ENCODE measurements around the gene ACSL1. TPM values are rescaled to one million over a fixed set of nuclear protein-coding genes. Genes with fewer than 3 reads are reported as not detected.

The ACSL1 gene
- total RNA-seq, 1 donor from 2014 or later, result 5.1 TPM

DNA sequence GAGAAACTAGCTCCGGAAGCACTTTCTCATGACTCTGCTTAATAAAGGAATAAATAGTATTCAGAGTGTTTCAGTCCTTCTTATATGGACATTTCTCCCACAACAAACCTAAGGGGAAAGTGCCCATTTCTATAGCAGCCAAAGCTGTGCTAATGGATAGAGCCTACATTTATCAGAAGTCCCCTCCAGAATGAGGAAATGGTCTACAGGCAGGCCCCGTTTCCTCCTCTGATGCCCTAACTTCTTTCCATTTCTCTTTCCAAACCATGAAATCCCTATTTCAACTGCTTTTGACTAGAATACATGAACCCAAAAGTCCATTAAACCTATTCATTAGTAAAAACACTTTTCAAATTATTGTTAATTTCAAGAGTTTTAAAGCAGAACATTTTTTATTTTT, 4.5 kb downstream of the ACSL1 start:
- H3K27me3 ChIP-seq, result peaks cover 99% of the 10 kb centered on the region
- peaks cover 24% of the 10 kb centered on the region for H4K20me1 ChIP-seq (ENCODE audit: low read depth)
- H3K79me2 ChIP-seq (ENCODE audit: low read depth), result no peaks in the 10 kb centered on the region
- H3F3A ChIP-seq (ENCODE audit: low read depth), result peaks cover 9% of the 10 kb centered on the region
- Mint-ChIP-seq H3K4me3 (no peak overlapping the region), H3K9me3 (no peaks in the 10 kb centered on the region), H3K27me3 (ENCODE audit: insufficient read depth, low read depth) (peaks cover 13% of the 10 kb centered on the region), H3K4me1 (peaks cover 10% of the 10 kb centered on the region), H3K27ac (no peak overlapping the region), H3K36me3 (no peaks in the 10 kb centered on the region)
- no peak for TF ChIP-seq EZH2phosphoT487 (IDR thresholded peaks at IDR 0.05)
- TF ChIP-seq, protein P1, sequence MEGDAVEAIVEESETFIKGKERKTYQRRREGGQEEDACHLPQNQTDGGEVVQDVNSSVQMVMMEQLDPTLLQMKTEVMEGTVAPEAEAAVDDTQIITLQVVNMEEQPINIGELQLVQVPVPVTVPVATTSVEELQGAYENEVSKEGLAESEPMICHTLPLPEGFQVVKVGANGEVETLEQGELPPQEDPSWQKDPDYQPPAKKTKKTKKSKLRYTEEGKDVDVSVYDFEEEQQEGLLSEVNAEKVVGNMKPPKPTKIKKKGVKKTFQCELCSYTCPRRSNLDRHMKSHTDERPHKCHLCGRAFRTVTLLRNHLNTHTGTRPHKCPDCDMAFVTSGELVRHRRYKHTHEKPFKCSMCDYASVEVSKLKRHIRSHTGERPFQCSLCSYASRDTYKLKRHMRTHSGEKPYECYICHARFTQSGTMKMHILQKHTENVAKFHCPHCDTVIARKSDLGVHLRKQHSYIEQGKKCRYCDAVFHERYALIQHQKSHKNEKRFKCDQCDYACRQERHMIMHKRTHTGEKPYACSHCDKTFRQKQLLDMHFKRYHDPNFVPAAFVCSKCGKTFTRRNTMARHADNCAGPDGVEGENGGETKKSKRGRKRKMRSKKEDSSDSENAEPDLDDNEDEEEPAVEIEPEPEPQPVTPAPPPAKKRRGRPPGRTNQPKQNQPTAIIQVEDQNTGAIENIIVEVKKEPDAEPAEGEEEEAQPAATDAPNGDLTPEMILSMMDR (IDR thresholded peaks at IDR 0.05), result no peak
- no peak for DNase-seq (ENCODE audit: low spot score)
- peaks cover 3% of the 10 kb centered on the region for H3K4me1 ChIP-seq
- no peak overlapping the region for H3K9ac ChIP-seq
- H3K4me3 ChIP-seq, result no peak overlapping the region
- no peak overlapping the region for H3K4me2 ChIP-seq
- no peaks in the 10 kb centered on the region for H3K36me3 ChIP-seq
- no peak overlapping the region for H2AFZ ChIP-seq (replicated peaks)
- no peak overlapping the region for H3K27ac ChIP-seq
- H3K9me3 ChIP-seq (ENCODE audit: low read depth), result no peaks in the 10 kb centered on the region

DNA sequence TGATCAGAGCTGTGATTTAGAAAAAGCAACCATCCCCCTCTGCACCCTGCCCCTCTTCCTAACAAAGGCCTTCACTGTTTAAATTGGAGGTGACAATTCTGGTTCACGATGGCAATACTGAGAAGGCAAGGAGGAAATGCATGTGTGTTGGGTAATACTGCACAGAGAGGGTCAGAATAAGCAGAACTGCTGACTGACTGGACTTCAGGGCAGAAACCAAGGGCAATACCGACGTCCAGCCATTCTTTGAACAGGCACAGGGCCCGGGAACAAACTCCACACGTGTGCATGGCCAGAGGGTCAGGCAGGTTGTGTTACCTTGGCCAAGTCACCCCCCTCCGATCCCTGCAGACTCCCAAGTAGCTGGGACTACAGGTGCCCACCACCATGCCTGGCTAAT, 6.0 kb downstream of the ACSL1 start:
- Histone ChIP-seq H4K20me1 (ENCODE audit: low read depth) (peaks cover 33% of the 10 kb centered on the region), H3K27ac (no peak overlapping the region), H3K4me1 (no peaks in the 10 kb centered on the region)

DNA sequence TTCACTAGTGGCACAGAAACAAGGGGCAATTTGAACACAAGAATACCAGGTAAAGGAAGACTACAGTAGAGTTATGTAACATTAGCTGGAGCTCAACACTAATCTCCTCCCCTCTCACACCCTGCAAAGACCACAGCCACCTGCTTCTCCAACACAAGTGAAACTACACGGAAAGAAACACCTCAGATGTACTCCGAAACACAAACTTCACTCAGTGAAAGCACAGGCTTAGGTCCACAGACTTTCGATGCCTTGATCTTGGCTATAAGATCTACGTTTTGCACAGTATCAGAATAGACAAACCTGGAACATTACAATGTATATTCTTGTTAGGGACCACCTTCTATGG, 7.6 kb downstream of the ACSL1 start:
- H3K36me3 ChIP-seq, result no peaks in the 10 kb centered on the region
- H2AFZ ChIP-seq (replicated peaks), result no peak overlapping the region
- Mint-ChIP-seq H3K4me1 (peaks cover 7% of the 10 kb centered on the region), H3K27ac (no peak overlapping the region), H3K27me3 (ENCODE audit: insufficient read depth, low read depth) (peaks cover 2% of the 10 kb centered on the region), H3K9me3 (no peaks in the 10 kb centered on the region), H3K36me3 (no peaks in the 10 kb centered on the region), H3K4me3 (no peak overlapping the region)
- no peaks in the 10 kb centered on the region for H3K9me3 ChIP-seq (ENCODE audit: low read depth)
- H3K27ac ChIP-seq, result no peak overlapping the region
- no peak for DNase-seq (ENCODE audit: low spot score)
- TF ChIP-seq EZH2 (IDR thresholded peaks at IDR 0.05) (no peak), EZH2phosphoT487 (IDR thresholded peaks at IDR 0.05) (no peak)
- TF ChIP-seq, protein P1 (IDR thresholded peaks at IDR 0.05), result no peak
- peaks cover 100% of the 10 kb centered on the region for H3K27me3 ChIP-seq
- H3K79me2 ChIP-seq (ENCODE audit: low read depth), result no peaks in the 10 kb centered on the region
- no peaks in the 10 kb centered on the region for H3K4me1 ChIP-seq
- H3K4me3 ChIP-seq, result no peak overlapping the region
- H4K20me1 ChIP-seq (ENCODE audit: low read depth), result peaks cover 20% of the 10 kb centered on the region
- H3K9ac ChIP-seq, result no peak overlapping the region
- H3K4me2 ChIP-seq, result no peak overlapping the region
- no peaks in the 10 kb centered on the region for H3F3A ChIP-seq (ENCODE audit: low read depth)

More for the DNA sequence above, 6.0 kb downstream of the ACSL1 start:
- Histone ChIP-seq H3K36me3 (no peaks in the 10 kb centered on the region), H3K4me2 (no peak overlapping the region), H3K9ac (no peak overlapping the region), H3F3A (ENCODE audit: low read depth) (peaks cover 5% of the 10 kb centered on the region), H3K4me3 (no peak overlapping the region), H3K79me2 (ENCODE audit: low read depth) (no peaks in the 10 kb centered on the region), H3K27me3 (peaks cover 100% of the 10 kb centered on the region), H3K9me3 (ENCODE audit: low read depth) (no peaks in the 10 kb centered on the region), H2AFZ (replicated peaks) (no peak overlapping the region)
- no peak overlapping the region for H3K4me3 Mint-ChIP-seq
- no peak for TF ChIP-seq EZH2phosphoT487 (IDR thresholded peaks at IDR 0.05)
- no peak overlapping the region for H3K27ac Mint-ChIP-seq
- no peaks in the 10 kb centered on the region for H3K36me3 Mint-ChIP-seq
- H3K27me3 Mint-ChIP-seq (ENCODE audit: insufficient read depth, low read depth), result peaks cover 10% of the 10 kb centered on the region
- peaks cover 9% of the 10 kb centered on the region for H3K4me1 Mint-ChIP-seq
- H3K9me3 Mint-ChIP-seq, result no peaks in the 10 kb centered on the region
- no peak for DNase-seq (ENCODE audit: low spot score)

DNA sequence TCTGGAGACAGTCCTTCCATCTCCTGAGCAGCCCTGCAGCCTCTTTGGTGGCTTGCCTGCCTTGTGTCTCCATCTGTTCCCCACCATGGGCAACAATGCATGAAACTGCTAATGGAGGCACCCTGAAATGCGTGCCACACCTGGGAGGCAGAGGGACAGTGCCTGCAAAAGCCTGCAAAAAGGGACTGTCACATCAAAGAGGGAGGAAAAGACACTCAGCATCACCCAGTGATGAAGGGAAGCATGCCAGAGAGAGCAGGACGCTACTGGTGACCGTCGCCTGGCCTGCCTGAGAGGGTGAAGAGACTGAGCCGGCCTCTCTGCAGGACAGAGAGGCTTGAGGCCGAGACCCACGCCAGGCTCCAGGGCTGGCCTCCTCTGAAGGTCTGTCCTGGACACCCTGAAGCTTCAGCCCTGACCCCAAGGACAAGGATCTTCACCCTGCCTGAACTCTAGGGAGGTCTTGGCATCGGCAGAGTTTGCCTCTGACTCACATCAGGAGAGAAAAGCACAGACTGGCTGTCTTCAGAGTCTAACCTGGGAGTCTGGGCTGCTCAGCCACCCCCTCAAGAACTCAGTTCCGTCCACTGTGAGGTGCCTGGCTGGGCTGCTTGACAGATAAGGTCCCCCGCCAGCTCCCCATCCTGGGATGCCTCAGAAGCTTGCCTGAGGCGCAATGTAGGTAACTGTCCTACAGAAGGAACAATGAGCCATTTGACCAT, 8.1 kb downstream of the ACSL1 start:
- no peaks in the 10 kb centered on the region for H3K4me1 ChIP-seq
- no peaks in the 10 kb centered on the region for H3K9me3 Mint-ChIP-seq
- no peak overlapping the region for H3K27ac Mint-ChIP-seq
- peaks cover 20% of the 10 kb centered on the region for H4K20me1 ChIP-seq (ENCODE audit: low read depth)
- no peak overlapping the region for H3K4me2 ChIP-seq
- H3K27me3 ChIP-seq, result peaks cover 100% of the 10 kb centered on the region
- peaks cover 8% of the 10 kb centered on the region for H3K27me3 Mint-ChIP-seq (ENCODE audit: insufficient read depth, low read depth)
- H3K36me3 ChIP-seq, result no peaks in the 10 kb centered on the region
- peaks cover 7% of the 10 kb centered on the region for H3K4me1 Mint-ChIP-seq
- H3K9ac ChIP-seq, result no peak overlapping the region
- no peak overlapping the region for H3K27ac ChIP-seq
- H3K4me3 Mint-ChIP-seq, result no peak overlapping the region
- H3F3A ChIP-seq (ENCODE audit: low read depth), result no peaks in the 10 kb centered on the region
- no peak for DNase-seq (ENCODE audit: low spot score)
- TF ChIP-seq EZH2 (IDR thresholded peaks at IDR 0.05) (no peak), EZH2phosphoT487 (IDR thresholded peaks at IDR 0.05) (no peak)
- TF ChIP-seq, protein P1 (IDR thresholded peaks at IDR 0.05), result no peak
- H2AFZ ChIP-seq (replicated peaks), result no peak overlapping the region
- H3K4me3 ChIP-seq, result no peak overlapping the region
- no peaks in the 10 kb centered on the region for H3K79me2 ChIP-seq (ENCODE audit: low read depth)
- no peaks in the 10 kb centered on the region for H3K9me3 ChIP-seq (ENCODE audit: low read depth)
- no peaks in the 10 kb centered on the region for H3K36me3 Mint-ChIP-seq
